ENCODE results near the gene BRF1. TPM values are rescaled to one million over a fixed set of nuclear protein-coding genes. Genes with fewer than 3 reads are reported as not detected.

The BRF1 gene
- total RNA-seq, 4 donors from 2014 or later: 22.2 to 37.9 (median 26.2) TPM

- no peak overlapping the region for H3K27ac ChIP-seq
- H3K27me3 ChIP-seq: no peaks in the 10 kb centered on the region
- peaks cover 0 to 72% (median 4%) of the 10 kb centered on the region in 3 donors for H3K36me3 ChIP-seq
- no peak for DNase-seq
- H3K4me3 ChIP-seq: no peak overlapping the region
- H3K9me3 ChIP-seq: no peaks in the 10 kb centered on the region
- intact Hi-C loops (cut with DNase I): no loop called here
- TF ChIP-seq CTCF (IDR thresholded peaks at IDR 0.05) (no peak), POLR2A (IDR thresholded peaks at IDR 0.05) (no peak)
- H3K4me1 ChIP-seq: peaks cover 7 to 18% (median 7%) of the 10 kb centered on the region in 3 donors
- WGBS, 2 donors: 88 to 92% methylated on average over 13 to 16 of the region's 18 CpGs
Observed at GRCh38 chr14:105268736-105269354, 32.0 kb downstream of the BRF1 start.

- Histone ChIP-seq H3K27ac (no peak overlapping the region), H3K36me3 (peaks cover 0 to 80% (median 6%) of the 10 kb centered on the region in 3 donors), H3K27me3 (no peaks in the 10 kb centered on the region), H3K4me1 (peaks cover 4 to 9% (median 4%) of the 10 kb centered on the region in 3 donors), H3K9me3 (no peaks in the 10 kb centered on the region), H3K4me3 (no peak overlapping the region)
- TF ChIP-seq CTCF (IDR thresholded peaks at IDR 0.05) (no peak), POLR2A (IDR thresholded peaks at IDR 0.05) (no peak)
- DNase-seq: no peak
- WGBS, 2 donors: 80 to 88% methylated on average over 6 to 10 of the region's 21 CpGs
- intact Hi-C loops (cut with DNase I): no loop called here
Observed at GRCh38 chr14:105267820-105268548, 32.8 kb downstream of the BRF1 start.

GRCh38 chr14:105261781-105262180, 39.0 kb downstream of the BRF1 start:
- WGBS, 2 donors: 93 to 100% methylated on average over 1 to 5 of the region's 20 CpGs
- Histone ChIP-seq H3K9me3 (no peaks in the 10 kb centered on the region), H3K36me3 (peaks cover 0 to 66% (median 14%) of the 10 kb centered on the region in 3 donors), H3K27me3 (no peaks in the 10 kb centered on the region), H3K27ac (no peak overlapping the region), H3K4me1 (no peaks in the 10 kb centered on the region), H3K4me3 (no peak overlapping the region)
- no peak for TF ChIP-seq CTCF (IDR thresholded peaks at IDR 0.05)
- no peak for TF ChIP-seq POLR2A (IDR thresholded peaks at IDR 0.05)
- no peak for DNase-seq
- intact Hi-C loops (cut with DNase I): no loop called here

GRCh38 chr14:105260959-105261358, 39.8 kb downstream of the BRF1 start:
- 88% methylated on average over 6 of the region's 12 CpGs; no CpG with 5 or more reads in 1 of the 2 donors for WGBS, 2 donors
- TF ChIP-seq CTCF (IDR thresholded peaks at IDR 0.05): no peak
- no peak for TF ChIP-seq POLR2A (IDR thresholded peaks at IDR 0.05)
- no peak overlapping the region for H3K27ac ChIP-seq
- no peaks in the 10 kb centered on the region for H3K9me3 ChIP-seq
- intact Hi-C loops (cut with DNase I): no loop called here
- no peak for DNase-seq
- no peaks in the 10 kb centered on the region for H3K4me1 ChIP-seq
- no peak overlapping the region for H3K4me3 ChIP-seq
- H3K36me3 ChIP-seq: peaks cover 0 to 71% (median 14%) of the 10 kb centered on the region in 3 donors
- H3K27me3 ChIP-seq: no peaks in the 10 kb centered on the region

GRCh38 chr14:105258846-105259245, 42.0 kb downstream of the BRF1 start:
- Histone ChIP-seq H3K4me3 (no peak overlapping the region), H3K4me1 (no peaks in the 10 kb centered on the region), H3K27me3 (no peaks in the 10 kb centered on the region), H3K9me3 (no peaks in the 10 kb centered on the region), H3K27ac (no peak overlapping the region), H3K36me3 (peaks cover 0 to 73% (median 10%) of the 10 kb centered on the region in 3 donors)
- TF ChIP-seq CTCF (IDR thresholded peaks at IDR 0.05) (no peak), POLR2A (IDR thresholded peaks at IDR 0.05) (no peak)
- 69 to 85% methylated on average over 7 of the region's 7 CpGs for WGBS, 2 donors
- no peak for DNase-seq
- intact Hi-C loops (cut with DNase I): no loop called here

All from esophagus squamous epithelium (tissue), 5 donors.